GM23338 (cell line): ENCODE results near the gene CEP350.

ENCODE experiments used
- CREB1 ChIP-seq: fragments of 250-450 bp; sonication (Bioruptor Pico); IDR thresholded peaks from 2 replicates; pipeline ENCODE4 v1.5.0; 2020; ENCODE audit warnings: low read depth, mild to moderate bottlenecking, moderate library complexity
- EZH2 ChIP-seq: fragments of 200-600 bp; sonication (generic); IDR thresholded peaks from one replicate; pipeline ENCODE4 v1.8.0; 2017; ENCODE audit warnings: antibody characterized with exemption, mild to moderate bottlenecking, low read depth; ENCODE audit not compliant: unreplicated experiment
- EZH2phosphoT487 ChIP-seq: fragments of 200-600 bp; sonication (generic); IDR thresholded peaks from one replicate; pipeline ENCODE4 v1.8.1; 2018; ENCODE audit warnings: antibody characterized with exemption; ENCODE audit not compliant: unreplicated experiment
- JUNB ChIP-seq: IDR thresholded peaks from one replicate; pipeline ENCODE4 v1.6.1; 2016; ENCODE audit warnings: antibody characterized with exemption; ENCODE audit not compliant: unreplicated experiment
- NANOG ChIP-seq: IDR thresholded peaks from 2 replicates; pipeline ENCODE4 v1.6.1; 2016; ENCODE audit warnings: antibody characterized with exemption, borderline replicate concordance
- POLR2AphosphoS5 ChIP-seq: IDR thresholded peaks from 2 replicates; pipeline ENCODE4 v1.6.1; 2016; ENCODE audit warnings: antibody characterized with exemption, low read depth
- STAT1 ChIP-seq: IDR thresholded peaks from one replicate; pipeline ENCODE4 v1.6.1; 2016; ENCODE audit warnings: antibody characterized with exemption; ENCODE audit not compliant: unreplicated experiment
- ZNF114 ChIP-seq: fragments of 250-450 bp; sonication (Bioruptor Pico); IDR thresholded peaks from 2 replicates; pipeline ENCODE4 v1.5.0; 2020; ENCODE audit warnings: mild to moderate bottlenecking, moderate library complexity
- TF ChIP-seq, protein P1 (sequence below), 2 experiments: fragments of 200-600 bp in 1 of 2; sonication (generic) in 1 of 2; conservative IDR thresholded peaks; 2 replicates each; pipeline versions ENCODE4 v1.5.1 to v1.6.1; 2016 to 2017; ENCODE audit warnings: antibody characterized with exemption in 2 of 2, low read depth in 2 of 2, mild to moderate bottlenecking in 2 of 2, moderate library complexity in 1 of 2
- TF ChIP-seq, protein P2 (sequence below): IDR thresholded peaks from 2 replicates; pipeline ENCODE4 v1.6.1; 2016; ENCODE audit warnings: antibody characterized with exemption
- TF ChIP-seq, protein P3 (sequence below): IDR thresholded peaks from one replicate; pipeline ENCODE4 v1.6.1; 2018; ENCODE audit warnings: antibody characterized with exemption; ENCODE audit not compliant: unreplicated experiment

DNA sequence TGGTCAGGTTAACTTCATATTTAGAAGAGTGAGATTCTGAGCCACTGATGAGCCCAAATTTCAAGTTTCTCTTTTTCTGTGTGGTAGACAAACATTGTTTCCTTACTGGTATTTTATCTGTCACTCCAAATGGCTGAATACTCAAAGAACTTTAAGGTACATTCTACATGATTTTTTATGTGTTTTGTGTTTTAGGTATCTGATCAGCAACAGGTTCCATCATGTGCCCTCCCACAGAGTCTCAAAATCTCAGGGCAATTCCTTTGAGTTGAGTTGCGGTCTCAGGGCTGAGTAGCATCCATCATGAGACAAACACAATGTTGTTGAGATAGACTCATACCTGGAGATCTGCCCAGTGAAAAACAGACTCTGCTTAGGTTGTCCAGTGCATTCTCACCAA is 14.7 kb upstream of the CEP350 start:
- TF ChIP-seq, protein P1, sequence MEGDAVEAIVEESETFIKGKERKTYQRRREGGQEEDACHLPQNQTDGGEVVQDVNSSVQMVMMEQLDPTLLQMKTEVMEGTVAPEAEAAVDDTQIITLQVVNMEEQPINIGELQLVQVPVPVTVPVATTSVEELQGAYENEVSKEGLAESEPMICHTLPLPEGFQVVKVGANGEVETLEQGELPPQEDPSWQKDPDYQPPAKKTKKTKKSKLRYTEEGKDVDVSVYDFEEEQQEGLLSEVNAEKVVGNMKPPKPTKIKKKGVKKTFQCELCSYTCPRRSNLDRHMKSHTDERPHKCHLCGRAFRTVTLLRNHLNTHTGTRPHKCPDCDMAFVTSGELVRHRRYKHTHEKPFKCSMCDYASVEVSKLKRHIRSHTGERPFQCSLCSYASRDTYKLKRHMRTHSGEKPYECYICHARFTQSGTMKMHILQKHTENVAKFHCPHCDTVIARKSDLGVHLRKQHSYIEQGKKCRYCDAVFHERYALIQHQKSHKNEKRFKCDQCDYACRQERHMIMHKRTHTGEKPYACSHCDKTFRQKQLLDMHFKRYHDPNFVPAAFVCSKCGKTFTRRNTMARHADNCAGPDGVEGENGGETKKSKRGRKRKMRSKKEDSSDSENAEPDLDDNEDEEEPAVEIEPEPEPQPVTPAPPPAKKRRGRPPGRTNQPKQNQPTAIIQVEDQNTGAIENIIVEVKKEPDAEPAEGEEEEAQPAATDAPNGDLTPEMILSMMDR (conservative IDR thresholded peaks at IDR 0.05; ENCODE audit: low read depth in 2 of 2): no peak
- TF ChIP-seq EZH2 (no peak), JUNB (no peak), POLR2AphosphoS5 (no peak), EZH2phosphoT487 (no peak), CREB1 (no peak), STAT1 (no peak), NANOG (no peak), ZNF114 (CRISPR knock-in tag) (no peak)
- TF ChIP-seq, protein P2, sequence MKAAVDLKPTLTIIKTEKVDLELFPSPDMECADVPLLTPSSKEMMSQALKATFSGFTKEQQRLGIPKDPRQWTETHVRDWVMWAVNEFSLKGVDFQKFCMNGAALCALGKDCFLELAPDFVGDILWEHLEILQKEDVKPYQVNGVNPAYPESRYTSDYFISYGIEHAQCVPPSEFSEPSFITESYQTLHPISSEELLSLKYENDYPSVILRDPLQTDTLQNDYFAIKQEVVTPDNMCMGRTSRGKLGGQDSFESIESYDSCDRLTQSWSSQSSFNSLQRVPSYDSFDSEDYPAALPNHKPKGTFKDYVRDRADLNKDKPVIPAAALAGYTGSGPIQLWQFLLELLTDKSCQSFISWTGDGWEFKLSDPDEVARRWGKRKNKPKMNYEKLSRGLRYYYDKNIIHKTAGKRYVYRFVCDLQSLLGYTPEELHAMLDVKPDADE: no peak
- TF ChIP-seq, protein P3, sequence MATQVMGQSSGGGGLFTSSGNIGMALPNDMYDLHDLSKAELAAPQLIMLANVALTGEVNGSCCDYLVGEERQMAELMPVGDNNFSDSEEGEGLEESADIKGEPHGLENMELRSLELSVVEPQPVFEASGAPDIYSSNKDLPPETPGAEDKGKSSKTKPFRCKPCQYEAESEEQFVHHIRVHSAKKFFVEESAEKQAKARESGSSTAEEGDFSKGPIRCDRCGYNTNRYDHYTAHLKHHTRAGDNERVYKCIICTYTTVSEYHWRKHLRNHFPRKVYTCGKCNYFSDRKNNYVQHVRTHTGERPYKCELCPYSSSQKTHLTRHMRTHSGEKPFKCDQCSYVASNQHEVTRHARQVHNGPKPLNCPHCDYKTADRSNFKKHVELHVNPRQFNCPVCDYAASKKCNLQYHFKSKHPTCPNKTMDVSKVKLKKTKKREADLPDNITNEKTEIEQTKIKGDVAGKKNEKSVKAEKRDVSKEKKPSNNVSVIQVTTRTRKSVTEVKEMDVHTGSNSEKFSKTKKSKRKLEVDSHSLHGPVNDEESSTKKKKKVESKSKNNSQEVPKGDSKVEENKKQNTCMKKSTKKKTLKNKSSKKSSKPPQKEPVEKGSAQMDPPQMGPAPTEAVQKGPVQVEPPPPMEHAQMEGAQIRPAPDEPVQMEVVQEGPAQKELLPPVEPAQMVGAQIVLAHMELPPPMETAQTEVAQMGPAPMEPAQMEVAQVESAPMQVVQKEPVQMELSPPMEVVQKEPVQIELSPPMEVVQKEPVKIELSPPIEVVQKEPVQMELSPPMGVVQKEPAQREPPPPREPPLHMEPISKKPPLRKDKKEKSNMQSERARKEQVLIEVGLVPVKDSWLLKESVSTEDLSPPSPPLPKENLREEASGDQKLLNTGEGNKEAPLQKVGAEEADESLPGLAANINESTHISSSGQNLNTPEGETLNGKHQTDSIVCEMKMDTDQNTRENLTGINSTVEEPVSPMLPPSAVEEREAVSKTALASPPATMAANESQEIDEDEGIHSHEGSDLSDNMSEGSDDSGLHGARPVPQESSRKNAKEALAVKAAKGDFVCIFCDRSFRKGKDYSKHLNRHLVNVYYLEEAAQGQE: no peak
